Epithelial cell of proximal tubule (primary cell): ENCODE results near the gene PLN. TPM values are rescaled to one million over a fixed set of nuclear protein-coding genes. Genes with fewer than 3 reads are reported as not detected.

ENCODE experiments used
- DNase-seq: peaks from one replicate; pipeline ENCODE4 v3.0.0-alpha.2; 2011; ENCODE audit warnings: low read depth
- H3K4me3 ChIP-seq: 2 replicates; pipeline ENCODE4 v1.5.1; 2011; ENCODE audit warnings: low read depth, mild to moderate bottlenecking, low read length
- total RNA-seq: library from RNA; depleted of rRNA; stranded (reverse); fragments of >200 nt; gene quantifications from 2 replicates; pipeline ENCODE4 v1.2.3, GENCODE V29; 2015
- TF ChIP-seq, protein P1 (sequence below): conservative IDR thresholded peaks from 2 replicates; pipeline ENCODE4 v1.5.1; 2012; ENCODE audit warnings: low read depth, mild to moderate bottlenecking, low read length

Gene PLN
- total RNA-seq, 1 donor from 2014 or later = not detected

GRCh38 chr6:118535176-118535844 lies 12.8 kb upstream of the PLN start:
- no peak for DNase-seq
- TF ChIP-seq, protein P1, sequence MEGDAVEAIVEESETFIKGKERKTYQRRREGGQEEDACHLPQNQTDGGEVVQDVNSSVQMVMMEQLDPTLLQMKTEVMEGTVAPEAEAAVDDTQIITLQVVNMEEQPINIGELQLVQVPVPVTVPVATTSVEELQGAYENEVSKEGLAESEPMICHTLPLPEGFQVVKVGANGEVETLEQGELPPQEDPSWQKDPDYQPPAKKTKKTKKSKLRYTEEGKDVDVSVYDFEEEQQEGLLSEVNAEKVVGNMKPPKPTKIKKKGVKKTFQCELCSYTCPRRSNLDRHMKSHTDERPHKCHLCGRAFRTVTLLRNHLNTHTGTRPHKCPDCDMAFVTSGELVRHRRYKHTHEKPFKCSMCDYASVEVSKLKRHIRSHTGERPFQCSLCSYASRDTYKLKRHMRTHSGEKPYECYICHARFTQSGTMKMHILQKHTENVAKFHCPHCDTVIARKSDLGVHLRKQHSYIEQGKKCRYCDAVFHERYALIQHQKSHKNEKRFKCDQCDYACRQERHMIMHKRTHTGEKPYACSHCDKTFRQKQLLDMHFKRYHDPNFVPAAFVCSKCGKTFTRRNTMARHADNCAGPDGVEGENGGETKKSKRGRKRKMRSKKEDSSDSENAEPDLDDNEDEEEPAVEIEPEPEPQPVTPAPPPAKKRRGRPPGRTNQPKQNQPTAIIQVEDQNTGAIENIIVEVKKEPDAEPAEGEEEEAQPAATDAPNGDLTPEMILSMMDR = no peak
- H3K4me3 ChIP-seq = no peak overlapping the region

- TF ChIP-seq, protein P1 = no peak
- no peak for DNase-seq
- no peak overlapping the region for H3K4me3 ChIP-seq
Measured at GRCh38 chr6:118536478-118536877, 11.6 kb upstream of the PLN start.

GRCh38 chr6:118537574-118537973 lies 10.5 kb upstream of the PLN start:
- TF ChIP-seq, protein P1 = no peak
- H3K4me3 ChIP-seq = no peak overlapping the region
- no peak for DNase-seq

- TF ChIP-seq, protein P1 = no peak
- no peak for DNase-seq
- no peak overlapping the region for H3K4me3 ChIP-seq
Measured at GRCh38 chr6:118542184-118542952, 5.7 kb upstream of the PLN start.

DNA sequence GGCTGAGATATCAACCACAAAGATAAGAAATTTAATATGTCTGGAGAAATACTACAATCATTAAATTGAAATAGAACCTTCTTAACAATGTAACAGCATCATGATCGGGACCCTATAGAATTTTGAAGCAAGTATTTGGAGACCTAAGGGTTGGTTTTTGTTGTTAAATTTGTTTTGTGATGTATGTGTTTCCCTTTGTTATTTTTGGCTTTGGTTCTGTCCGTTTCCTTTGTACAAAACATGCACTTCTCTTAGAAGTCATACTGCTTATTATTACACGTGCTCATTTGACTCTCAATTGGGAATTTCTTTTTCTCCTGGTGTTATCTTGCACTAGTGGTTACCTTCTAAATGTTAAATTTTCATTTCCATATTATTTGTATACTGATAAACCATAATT lies 4.0 kb upstream of the PLN start:
- no peak for DNase-seq
- no peak overlapping the region for H3K4me3 ChIP-seq
- TF ChIP-seq, protein P1 = no peak

DNA sequence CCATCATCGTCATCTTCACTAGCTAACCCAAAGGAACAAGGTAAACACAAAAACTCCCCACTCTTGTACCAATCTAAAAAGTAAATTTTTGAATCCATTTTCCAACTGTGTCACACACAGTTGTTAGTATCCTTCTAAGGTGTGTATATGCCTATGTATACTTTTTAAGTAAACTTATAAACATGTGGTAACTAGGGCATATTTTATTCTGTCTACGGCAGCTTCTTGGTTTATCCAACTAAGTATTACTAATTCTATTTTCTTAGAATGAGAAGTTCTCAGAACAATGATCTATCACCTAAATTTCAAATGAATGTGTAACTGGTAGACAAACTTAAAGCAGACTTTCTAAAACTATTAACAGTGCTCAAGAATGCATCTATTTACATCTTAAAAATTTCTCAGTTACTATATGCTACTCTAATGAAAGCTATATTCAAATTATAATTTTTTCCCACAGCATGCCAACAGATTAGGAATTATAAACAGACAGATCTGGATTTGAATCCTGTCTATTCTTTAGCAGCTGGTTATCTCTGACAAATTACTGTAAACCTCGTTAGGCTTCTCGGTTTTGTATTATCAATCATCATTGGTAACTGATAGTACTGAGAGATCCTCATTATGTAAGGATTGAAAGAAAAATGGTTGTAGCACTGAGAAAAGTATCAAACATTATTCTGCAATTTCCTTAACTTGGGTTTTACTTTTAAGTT lies 1.8 kb upstream of the PLN start:
- no peak for DNase-seq
- TF ChIP-seq, protein P1 = no peak

More for the DNA sequence above, 1.8 kb upstream of the PLN start:
- H3K4me3 ChIP-seq = no peak overlapping the region
